Measurements from ENCODE around the gene NTMT2. TPM values are rescaled to one million over a fixed set of nuclear protein-coding genes. Genes with fewer than 3 reads are reported as not detected.
"Not testable (repeated sequence)": the region's sequence is repeated elsewhere in the genome, so short reads cannot be mapped to it uniquely, and the experiment has no call there.

Gene NTMT2
- polyA plus RNA-seq (2011; rRNA removed) = not detected in 2 replicates
- polyA minus RNA-seq (2011; rRNA and poly(A)+ RNA removed) = not detected in 2 replicates

GRCh38 chr1:170145770-170146676 lies at the start of gene NTMT2:
Gene NTMT2, plus strand, starts transcription at chr1:170145959. Its CDS starts 149 bp downstream, at chr1:170146108.
- Histone ChIP-seq H3K27ac (ENCODE audit: low read depth, low read length) (no peak within 1 kb of the TSS), H3K9me3 (ENCODE audit: control insufficient read depth, insufficient read depth, low read length) (no peaks in the 10 kb centered on the region), H3K4me3 (ENCODE audit: low read depth, low read length) (no peak within 1 kb of the TSS), H3K27me3 (ENCODE audit: control insufficient read depth, insufficient read depth, low read length) (no peaks in the 10 kb centered on the region)
- ChIA-PET CTCF (no interaction called here), POLR2A (no interaction called here)
- DNase-seq (ENCODE audit: low read depth, low spot score) = no peak
- no peak for TF ChIP-seq CTCF (IDR thresholded peaks at IDR 0.05; ENCODE audit: low read depth, low read length)

GRCh38 chr1:170095976-170096748 lies 49.6 kb upstream of the NTMT2 start:
- Histone ChIP-seq H3K27ac (ENCODE audit: low read depth, low read length) (no peak overlapping the region), H3K9me3 (ENCODE audit: control insufficient read depth, insufficient read depth, low read length) (no peaks in the 10 kb centered on the region), H3K4me3 (ENCODE audit: low read depth, low read length) (no peak overlapping the region), H3K27me3 (ENCODE audit: control insufficient read depth, insufficient read depth, low read length) (no peaks in the 10 kb centered on the region)
- no peak for DNase-seq (ENCODE audit: low read depth, low spot score)
- no peak for TF ChIP-seq CTCF (IDR thresholded peaks at IDR 0.05; ENCODE audit: low read depth, low read length)
- CTCF ChIA-PET = no interaction called here
- POLR2A ChIA-PET = no interaction called here

GRCh38 chr1:170096806-170097340 lies 48.9 kb upstream of the NTMT2 start:
- Histone ChIP-seq H3K27ac (ENCODE audit: low read depth, low read length) (no peak overlapping the region), H3K27me3 (ENCODE audit: control insufficient read depth, insufficient read depth, low read length) (no peaks in the 10 kb centered on the region), H3K9me3 (ENCODE audit: control insufficient read depth, insufficient read depth, low read length) (no peaks in the 10 kb centered on the region), H3K4me3 (ENCODE audit: low read depth, low read length) (no peak overlapping the region)
- ChIA-PET POLR2A (no interaction called here), CTCF (no interaction called here)
- no peak for TF ChIP-seq CTCF (IDR thresholded peaks at IDR 0.05; ENCODE audit: low read depth, low read length)
- no peak for DNase-seq (ENCODE audit: low read depth, low spot score)

GRCh38 chr1:170097449-170097948 lies 48.3 kb upstream of the NTMT2 start:
- Histone ChIP-seq H3K27ac (ENCODE audit: low read depth, low read length) (no peak overlapping the region), H3K4me3 (ENCODE audit: low read depth, low read length) (no peak overlapping the region), H3K27me3 (ENCODE audit: control insufficient read depth, insufficient read depth, low read length) (no peaks in the 10 kb centered on the region), H3K9me3 (ENCODE audit: control insufficient read depth, insufficient read depth, low read length) (no peaks in the 10 kb centered on the region)
- CTCF ChIA-PET = no interaction called here
- POLR2A ChIA-PET = no interaction called here
- TF ChIP-seq CTCF (IDR thresholded peaks at IDR 0.05; ENCODE audit: low read depth, low read length) = no peak
- no peak for DNase-seq (ENCODE audit: low read depth, low spot score)

GRCh38 chr1:170113140-170113539 lies 32.6 kb upstream of the NTMT2 start:
- H3K4me3 ChIP-seq (ENCODE audit: low read depth, low read length); H3K9me3 ChIP-seq (ENCODE audit: control insufficient read depth, insufficient read depth, low read length); H3K27ac ChIP-seq (ENCODE audit: low read depth, low read length); POLR2A ChIA-PET; H3K27me3 ChIP-seq (ENCODE audit: control insufficient read depth, insufficient read depth, low read length); CTCF ChIA-PET; DNase-seq (ENCODE audit: low read depth, low spot score): not testable (repeated sequence)
